SK-N-SH (cell line): ENCODE measurements around the gene CERKL.

Experiments
- EZH2phosphoT487 ChIP-seq: fragments of 200-600 bp; sonication (generic); IDR thresholded peaks from 2 replicates; pipeline ENCODE4 v1.6.1; 2017; ENCODE audit warnings: low read depth, mixed run types, mild to moderate bottlenecking, antibody characterized with exemption, moderate library complexity, borderline replicate concordance
- TF ChIP-seq, protein P1 (sequence below): fragments of 200-600 bp; sonication (generic); IDR thresholded peaks from 2 replicates; pipeline ENCODE4 v1.6.1; 2017; ENCODE audit warnings: antibody characterized with exemption, mild to moderate bottlenecking, moderate library complexity

DNA sequence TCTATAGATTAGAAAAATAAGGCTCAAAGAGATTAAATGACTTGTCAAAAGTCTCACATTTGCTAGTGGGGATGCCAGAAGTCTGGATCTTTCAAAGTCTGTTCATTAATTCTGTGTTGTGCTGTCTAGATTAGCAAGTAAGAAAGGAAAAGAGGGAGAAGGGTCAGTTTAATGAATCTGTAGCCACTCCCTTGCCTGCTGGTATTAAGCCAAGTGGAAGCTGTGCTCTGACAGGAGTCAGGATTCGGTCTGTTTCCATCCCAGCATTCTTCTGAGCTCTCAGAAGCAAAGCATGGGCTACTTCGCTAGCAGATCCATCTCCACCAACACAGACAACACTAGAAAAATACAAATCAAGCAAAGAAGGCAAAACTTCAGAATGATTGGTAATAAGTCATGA lies 98.5 kb downstream of the CERKL start:
- TF ChIP-seq EZH2phosphoT487: no peak
- TF ChIP-seq, protein P1, sequence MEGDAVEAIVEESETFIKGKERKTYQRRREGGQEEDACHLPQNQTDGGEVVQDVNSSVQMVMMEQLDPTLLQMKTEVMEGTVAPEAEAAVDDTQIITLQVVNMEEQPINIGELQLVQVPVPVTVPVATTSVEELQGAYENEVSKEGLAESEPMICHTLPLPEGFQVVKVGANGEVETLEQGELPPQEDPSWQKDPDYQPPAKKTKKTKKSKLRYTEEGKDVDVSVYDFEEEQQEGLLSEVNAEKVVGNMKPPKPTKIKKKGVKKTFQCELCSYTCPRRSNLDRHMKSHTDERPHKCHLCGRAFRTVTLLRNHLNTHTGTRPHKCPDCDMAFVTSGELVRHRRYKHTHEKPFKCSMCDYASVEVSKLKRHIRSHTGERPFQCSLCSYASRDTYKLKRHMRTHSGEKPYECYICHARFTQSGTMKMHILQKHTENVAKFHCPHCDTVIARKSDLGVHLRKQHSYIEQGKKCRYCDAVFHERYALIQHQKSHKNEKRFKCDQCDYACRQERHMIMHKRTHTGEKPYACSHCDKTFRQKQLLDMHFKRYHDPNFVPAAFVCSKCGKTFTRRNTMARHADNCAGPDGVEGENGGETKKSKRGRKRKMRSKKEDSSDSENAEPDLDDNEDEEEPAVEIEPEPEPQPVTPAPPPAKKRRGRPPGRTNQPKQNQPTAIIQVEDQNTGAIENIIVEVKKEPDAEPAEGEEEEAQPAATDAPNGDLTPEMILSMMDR: no peak
